ENCODE results near the gene SLC9A2.

- TF ChIP-seq POLR2A (IDR thresholded peaks at IDR 0.05) (no peak), POLR2AphosphoS5 (IDR thresholded peaks at IDR 0.05) (no peak)
- TF ChIP-seq, protein P1, sequence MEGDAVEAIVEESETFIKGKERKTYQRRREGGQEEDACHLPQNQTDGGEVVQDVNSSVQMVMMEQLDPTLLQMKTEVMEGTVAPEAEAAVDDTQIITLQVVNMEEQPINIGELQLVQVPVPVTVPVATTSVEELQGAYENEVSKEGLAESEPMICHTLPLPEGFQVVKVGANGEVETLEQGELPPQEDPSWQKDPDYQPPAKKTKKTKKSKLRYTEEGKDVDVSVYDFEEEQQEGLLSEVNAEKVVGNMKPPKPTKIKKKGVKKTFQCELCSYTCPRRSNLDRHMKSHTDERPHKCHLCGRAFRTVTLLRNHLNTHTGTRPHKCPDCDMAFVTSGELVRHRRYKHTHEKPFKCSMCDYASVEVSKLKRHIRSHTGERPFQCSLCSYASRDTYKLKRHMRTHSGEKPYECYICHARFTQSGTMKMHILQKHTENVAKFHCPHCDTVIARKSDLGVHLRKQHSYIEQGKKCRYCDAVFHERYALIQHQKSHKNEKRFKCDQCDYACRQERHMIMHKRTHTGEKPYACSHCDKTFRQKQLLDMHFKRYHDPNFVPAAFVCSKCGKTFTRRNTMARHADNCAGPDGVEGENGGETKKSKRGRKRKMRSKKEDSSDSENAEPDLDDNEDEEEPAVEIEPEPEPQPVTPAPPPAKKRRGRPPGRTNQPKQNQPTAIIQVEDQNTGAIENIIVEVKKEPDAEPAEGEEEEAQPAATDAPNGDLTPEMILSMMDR (IDR thresholded peaks at IDR 0.05) = no peak
Observed at GRCh38 chr2:102636283-102636907, 17.0 kb downstream of the SLC9A2 start.

Data from upper lobe of left lung (tissue), 4 donors.